Left lung (tissue), 10 donors: ENCODE measurements around the gene ZNF524. TPM values are rescaled to one million over a fixed set of nuclear protein-coding genes. Genes with fewer than 3 reads are reported as not detected.

Experiments used
- ATAC-seq: fragments of 200-7000 bp; cut with Tn5 transposase; one replicate; pipeline ENCODE4 v1.9.1; 2020; ENCODE audit warnings: moderate library complexity
- DNase-seq, 4 donors: peaks; one replicate each; pipeline ENCODE4 v3.0.0-alpha.2; 2013 to 2020
- H3K27ac ChIP-seq, 2 donors: fragments of 200-600 bp; sonication (generic) in 1 of 2; one replicate each; pipeline versions ENCODE4 v1.5.0 to v1.8.0; 2020 to 2021
- H3K27me3 ChIP-seq, 2 donors: fragments of 200-600 bp; sonication (generic) in 1 of 2; one replicate each; pipeline versions ENCODE4 v1.5.0 to v1.8.0; 2020 to 2021
- H3K36me3 ChIP-seq, 2 donors: fragments of 200-600 bp; sonication (generic) in 1 of 2; one replicate each; pipeline versions ENCODE4 v1.5.0 to v1.8.0; 2020 to 2021
- H3K4me1 ChIP-seq, 2 donors: fragments of 200-600 bp; one replicate each; pipeline ENCODE4 v1.8.0; 2021
- H3K4me3 ChIP-seq, 2 donors: fragments of 200-600 bp; sonication (generic) in 1 of 2; one replicate each; pipeline versions ENCODE4 v1.5.0 to v1.8.0; 2020 to 2021; ENCODE audit warnings: mild to moderate bottlenecking in 1 of 2
- H3K9me3 ChIP-seq, 2 donors: fragments of 200-600 bp; sonication (generic) in 1 of 2; one replicate each; pipeline versions ENCODE4 v1.5.0 to v1.8.0; 2020 to 2021
- intact Hi-C, 2 donors: fragments of 100-400 bp; cut with DNase I; formaldehyde crosslinking; loops; one replicate each; pipeline versions ENCODE4 v1.11.2 to v1.14.2; 2022
- polyA plus RNA-seq, 6 donors: library from polyadenylated mRNA; unstranded; fragments of 120-200 nt; gene quantifications; one replicate each; pipeline ENCODE4 v1.2.1, GENCODE V29; 2013; ENCODE audit not compliant: insufficient read length in 6 of 6
- total RNA-seq, 2 donors: library from RNA; stranded (reverse); fragmentation: NEBNext Ultra II Directional; extraction: Animal tissue kit (Norgen Biotek cat#: 25700); gene quantifications; one replicate each; pipeline ENCODE4 v1.2.1, GENCODE V29; 2021
- TF ChIP-seq, protein P1 (sequence below), 2 donors: fragments of 200-600 bp; sonication (generic) in 1 of 2; IDR thresholded peaks; one replicate each; pipeline versions ENCODE4 v1.5.0 to v1.8.0; 2021; ENCODE audit warnings: antibody characterized with exemption in 2 of 2
- donor health status: DM: no; HTN: yes; CAD: no.
- donor health status: DM: no; HTN: no; CAD: no.

ZNF524 gene
- total and polyA plus RNA-seq, 8 donors, result 4.9 to 22.4 (median 7.8) TPM

DNA sequence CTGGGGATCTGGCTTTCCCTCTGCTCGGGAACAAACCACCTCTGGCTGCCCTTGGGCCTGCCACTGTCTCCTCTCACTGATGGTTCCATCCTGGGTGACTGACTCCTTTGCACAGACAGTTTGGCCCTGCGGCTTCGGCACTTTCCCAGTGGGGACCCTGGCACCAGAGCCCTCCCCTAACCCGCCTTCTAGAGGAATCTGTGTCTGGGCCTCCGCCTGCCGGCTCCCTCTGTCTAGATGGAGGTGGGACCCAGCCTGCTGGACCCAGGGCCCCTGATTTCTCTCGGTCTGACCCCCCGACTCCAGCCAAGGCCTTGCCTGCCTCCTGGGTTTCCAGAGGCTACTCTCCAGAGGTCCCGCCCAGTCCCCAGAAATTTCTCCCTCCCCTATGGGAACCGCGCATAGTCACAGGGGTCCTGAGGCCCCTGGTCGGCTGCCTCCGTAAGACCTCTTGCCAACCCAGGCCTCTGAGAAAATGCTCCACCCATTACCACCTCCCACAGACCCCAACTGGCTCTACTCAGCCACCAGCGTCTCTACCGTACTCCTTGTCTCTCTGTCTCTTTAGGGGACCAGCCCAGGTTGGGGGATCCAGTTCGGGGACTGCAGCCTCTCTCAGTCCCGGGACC lies 50.6 kb downstream of the ZNF524 start:
- Histone ChIP-seq H3K9me3 (no peaks in the 10 kb centered on the region), H3K4me3 (no peak overlapping the region), H3K27me3 (no peaks in the 10 kb centered on the region), H3K27ac (no peak overlapping the region), H3K36me3 (peaks cover 0 to 11% of the 10 kb centered on the region in 2 donors), H3K4me1 (peaks cover 16 to 45% of the 10 kb centered on the region in 2 donors)
- intact Hi-C loops, result no loop called here
- TF ChIP-seq, protein P1, sequence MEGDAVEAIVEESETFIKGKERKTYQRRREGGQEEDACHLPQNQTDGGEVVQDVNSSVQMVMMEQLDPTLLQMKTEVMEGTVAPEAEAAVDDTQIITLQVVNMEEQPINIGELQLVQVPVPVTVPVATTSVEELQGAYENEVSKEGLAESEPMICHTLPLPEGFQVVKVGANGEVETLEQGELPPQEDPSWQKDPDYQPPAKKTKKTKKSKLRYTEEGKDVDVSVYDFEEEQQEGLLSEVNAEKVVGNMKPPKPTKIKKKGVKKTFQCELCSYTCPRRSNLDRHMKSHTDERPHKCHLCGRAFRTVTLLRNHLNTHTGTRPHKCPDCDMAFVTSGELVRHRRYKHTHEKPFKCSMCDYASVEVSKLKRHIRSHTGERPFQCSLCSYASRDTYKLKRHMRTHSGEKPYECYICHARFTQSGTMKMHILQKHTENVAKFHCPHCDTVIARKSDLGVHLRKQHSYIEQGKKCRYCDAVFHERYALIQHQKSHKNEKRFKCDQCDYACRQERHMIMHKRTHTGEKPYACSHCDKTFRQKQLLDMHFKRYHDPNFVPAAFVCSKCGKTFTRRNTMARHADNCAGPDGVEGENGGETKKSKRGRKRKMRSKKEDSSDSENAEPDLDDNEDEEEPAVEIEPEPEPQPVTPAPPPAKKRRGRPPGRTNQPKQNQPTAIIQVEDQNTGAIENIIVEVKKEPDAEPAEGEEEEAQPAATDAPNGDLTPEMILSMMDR (IDR thresholded peaks at IDR 0.05), result no peak
- peak in 1 of 4 donors; percentile 69 for DNase-seq
- ATAC-seq, result no peak

DNA sequence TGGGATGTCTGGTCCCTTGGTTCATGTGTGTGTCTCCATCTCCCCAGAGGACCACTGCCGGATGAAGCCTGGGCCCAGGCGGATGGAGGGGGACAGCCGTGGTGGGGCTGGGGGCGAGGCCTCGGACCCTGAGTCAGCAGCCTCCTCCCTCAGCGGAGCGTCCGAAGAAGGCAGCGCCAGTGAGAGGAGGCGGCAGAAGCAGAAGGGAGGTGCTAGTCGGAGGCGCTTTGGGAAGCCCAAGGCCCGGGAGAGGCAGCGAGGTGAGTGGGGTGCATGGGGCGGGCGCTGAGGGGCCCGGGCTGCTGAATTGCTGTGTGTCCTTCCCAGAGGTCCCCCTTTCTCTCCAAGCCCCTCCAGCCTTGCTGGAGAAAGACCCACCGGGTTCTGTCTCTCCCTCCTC lies 51.1 kb downstream of the ZNF524 start:
- Histone ChIP-seq H3K4me3 (no peak overlapping the region), H3K9me3 (no peaks in the 10 kb centered on the region), H3K27ac (no peak overlapping the region), H3K4me1 (peaks cover 21 to 50% of the 10 kb centered on the region in 2 donors), H3K27me3 (no peaks in the 10 kb centered on the region), H3K36me3 (peaks cover 0 to 10% of the 10 kb centered on the region in 2 donors)
- DNase-seq, result peak in 1 of 4 donors; percentile 72
- ATAC-seq, result no peak
- TF ChIP-seq, protein P1 (IDR thresholded peaks at IDR 0.05), result no peak
- intact Hi-C loops, result no loop called here

DNA sequence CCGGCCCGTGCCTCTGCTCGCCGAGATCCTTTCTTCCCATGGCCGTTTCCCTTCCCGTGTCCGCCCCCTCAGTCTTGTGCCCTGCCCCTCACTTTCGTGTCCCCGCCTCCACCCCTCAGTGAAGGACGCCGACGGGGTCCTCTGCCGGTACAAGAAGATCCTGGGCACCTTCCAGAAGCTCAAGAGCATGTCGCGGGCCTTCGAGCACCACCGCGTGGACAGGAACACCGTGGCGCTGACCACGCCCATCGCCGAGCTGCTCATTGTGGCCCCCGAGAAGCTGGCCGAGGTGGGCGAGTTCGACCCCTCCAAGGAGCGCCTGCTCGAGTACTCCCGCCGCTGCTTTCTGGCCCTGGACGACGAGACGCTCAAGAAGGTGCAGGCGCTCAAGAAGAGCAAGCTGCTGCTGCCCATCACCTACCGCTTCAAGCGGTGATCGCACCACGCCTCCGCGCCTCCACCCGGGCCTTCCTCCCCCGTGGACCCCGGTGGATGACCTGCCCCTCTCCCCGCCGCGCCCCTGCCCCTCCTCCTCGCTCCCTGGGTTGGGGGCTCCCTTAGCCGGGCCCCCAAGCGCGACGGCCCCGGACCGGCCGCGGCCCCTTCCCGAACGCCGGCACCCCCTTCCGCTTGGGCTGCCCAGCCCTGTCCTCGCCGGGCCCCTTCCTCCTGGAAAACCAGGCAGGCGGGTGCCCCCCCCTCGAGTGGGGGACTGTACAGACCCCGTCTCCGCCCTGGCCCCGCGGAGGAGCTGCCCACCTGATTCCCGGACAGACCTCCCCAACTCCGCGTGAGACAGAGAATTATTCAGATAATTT lies 52.4 kb downstream of the ZNF524 start:
- Histone ChIP-seq H3K9me3 (no peaks in the 10 kb centered on the region), H3K4me1 (peaks cover 28 to 53% of the 10 kb centered on the region in 2 donors), H3K36me3 (peaks cover 0 to 10% of the 10 kb centered on the region in 2 donors), H3K27me3 (no peaks in the 10 kb centered on the region), H3K27ac (no peak overlapping the region), H3K4me3 (peak overlapping the region in 1 of 2 donors; percentile 97)
- TF ChIP-seq, protein P1 (IDR thresholded peaks at IDR 0.05), result no peak
- ATAC-seq, result no peak
- intact Hi-C loops, result no loop called here
- peak in 1 of 4 donors; percentile 85 for DNase-seq

Other genes starting within 250 kb of the ZNF524 start
- under 1 TPM in 1 of 2 donors, not detected in 1; 0.24 TPM for gene COX6B2, start 245.6 kb upstream of the ZNF524 start, total RNA-seq
- gene COX6B2, start 245.6 kb upstream of the ZNF524 start, polyA plus RNA-seq, result under 1 TPM; 0.20 to 0.75 (median 0.59) TPM
- not detected for gene GARIN5B, start 237.0 kb upstream of the ZNF524 start, total RNA-seq
- gene GARIN5B, start 237.0 kb upstream of the ZNF524 start, polyA plus RNA-seq, result under 1 TPM in 2 of 6 donors, not detected in 4; 0.04 to 0.06 TPM
- under 1 TPM; 0.10 to 0.44 TPM for gene IL11, start 229.8 kb upstream of the ZNF524 start, total RNA-seq
- under 1 TPM; 0.16 to 0.90 (median 0.43) TPM for gene IL11, start 229.8 kb upstream of the ZNF524 start, polyA plus RNA-seq
- gene TMEM190, start 223.5 kb upstream of the ZNF524 start, total RNA-seq, result 1 to 10 TPM in 1 of 2 donors, not detected in 1; 9.3 TPM
- 10 to 100 TPM in 1 of 6 donors, 1 to 10 TPM in 5; 1.2 to 15.6 (median 4.5) TPM for gene TMEM190, start 223.5 kb upstream of the ZNF524 start, polyA plus RNA-seq
- gene TMEM238, start 216.0 kb upstream of the ZNF524 start, total RNA-seq, result 10 to 100 TPM; 25.3 to 33.9 TPM
- 1 to 10 TPM in 2 of 6 donors, under 1 TPM in 4; 0.48 to 1.9 (median 0.67) TPM for gene TMEM238, start 216.0 kb upstream of the ZNF524 start, polyA plus RNA-seq
- gene RPL28, start 214.4 kb upstream of the ZNF524 start, total RNA-seq, result 1,000 to 10,000 TPM; 1,601 to 1,774 TPM
- 1,000 to 10,000 TPM; 1,216 to 1,673 (median 1,335) TPM for gene RPL28, start 214.4 kb upstream of the ZNF524 start, polyA plus RNA-seq
- gene UBE2S, start 192.5 kb upstream of the ZNF524 start, total RNA-seq, result 10 to 100 TPM; 26.5 to 39.1 TPM
- 10 to 100 TPM; 27.4 to 71.2 (median 35.7) TPM for gene UBE2S, start 192.5 kb upstream of the ZNF524 start, polyA plus RNA-seq
- not detected for gene SHISA7, start 157.0 kb upstream of the ZNF524 start, total RNA-seq
- under 1 TPM; 0.11 to 0.23 (median 0.20) TPM for gene SHISA7, start 157.0 kb upstream of the ZNF524 start, polyA plus RNA-seq
- 10 to 100 TPM; 36.2 to 49.4 TPM for gene ISOC2, start 138.6 kb upstream of the ZNF524 start, total RNA-seq
- gene ISOC2, start 138.6 kb upstream of the ZNF524 start, polyA plus RNA-seq, result 10 to 100 TPM; 23.8 to 38.3 (median 29.6) TPM
- not detected for gene C19orf85, start 135.5 kb upstream of the ZNF524 start, total RNA-seq
- gene C19orf85, start 135.5 kb upstream of the ZNF524 start, polyA plus RNA-seq, result not detected
- 1 to 10 TPM; 8.7 to 9.5 TPM for gene ZNF628, start 123.7 kb upstream of the ZNF524 start, total RNA-seq
- gene ZNF628, start 123.7 kb upstream of the ZNF524 start, polyA plus RNA-seq, result 1 to 10 TPM; 1.6 to 5.4 (median 2.8) TPM
- gene NAT14, start 115.1 kb upstream of the ZNF524 start, total RNA-seq, result 10 to 100 TPM; 22.9 to 37.2 TPM
- 10 to 100 TPM; 34.7 to 46.6 (median 41.3) TPM for gene NAT14, start 115.1 kb upstream of the ZNF524 start, polyA plus RNA-seq
- 10 to 100 TPM in 1 of 2 donors, 1 to 10 TPM in 1; 5.3 to 45.9 TPM for gene SSC5D, start 111.9 kb upstream of the ZNF524 start, total RNA-seq
- 10 to 100 TPM in 1 of 6 donors, 1 to 10 TPM in 5; 4.1 to 12.7 (median 8.0) TPM for gene SSC5D, start 111.9 kb upstream of the ZNF524 start, polyA plus RNA-seq
- gene SBK2, start 63.2 kb upstream of the ZNF524 start, total RNA-seq, result not detected
- gene SBK2, start 63.2 kb upstream of the ZNF524 start, polyA plus RNA-seq, result under 1 TPM in 1 of 6 donors, not detected in 5; 0.20 TPM
- gene SBK3, start 54.7 kb upstream of the ZNF524 start, total RNA-seq, result under 1 TPM; 0.26 to 0.50 TPM
- gene SBK3, start 54.7 kb upstream of the ZNF524 start, polyA plus RNA-seq, result 1 to 10 TPM in 2 of 6 donors, under 1 TPM in 4; 0.46 to 1.7 (median 0.69) TPM
- gene ZNF579, start 19.4 kb upstream of the ZNF524 start, total RNA-seq, result 10 to 100 TPM; 12.8 to 14.7 TPM
- 10 to 100 TPM; 10.7 to 13.9 (median 12.5) TPM for gene ZNF579, start 19.4 kb upstream of the ZNF524 start, polyA plus RNA-seq
- 10 to 100 TPM; 11.0 to 14.4 TPM for gene FIZ1, start 771 bp upstream of the ZNF524 start, total RNA-seq
- gene FIZ1, start 771 bp upstream of the ZNF524 start, polyA plus RNA-seq, result 10 to 100 TPM; 16.7 to 22.6 (median 19.6) TPM
- gene ZNF865, start 5.4 kb downstream of the ZNF524 start, total RNA-seq, result 10 to 100 TPM; 13.7 to 16.1 TPM
- 10 to 100 TPM in 2 of 6 donors, 1 to 10 TPM in 4; 5.9 to 12.2 (median 8.4) TPM for gene ZNF865, start 5.4 kb downstream of the ZNF524 start, polyA plus RNA-seq
- 1 to 10 TPM; 6.0 to 8.0 TPM for gene ZNF784, start 24.3 kb downstream of the ZNF524 start, total RNA-seq
- 10 to 100 TPM in 1 of 6 donors, 1 to 10 TPM in 5; 8.3 to 11.6 (median 8.9) TPM for gene ZNF784, start 24.3 kb downstream of the ZNF524 start, polyA plus RNA-seq
- 10 to 100 TPM; 33.8 to 34.7 TPM for gene ZNF580, start 40.7 kb downstream of the ZNF524 start, total RNA-seq
- gene ZNF580, start 40.7 kb downstream of the ZNF524 start, polyA plus RNA-seq, result 10 to 100 TPM; 35.8 to 49.5 (median 44.2) TPM
- gene ZNF581, start 43.4 kb downstream of the ZNF524 start, total RNA-seq, result 10 to 100 TPM; 14.5 to 19.5 TPM
- 10 to 100 TPM; 24.2 to 32.3 (median 28.8) TPM for gene ZNF581, start 43.4 kb downstream of the ZNF524 start, polyA plus RNA-seq
- 10 to 100 TPM in 1 of 2 donors, 1 to 10 TPM in 1; 9.7 to 15.1 TPM for gene CCDC106, start 47.9 kb downstream of the ZNF524 start, total RNA-seq
- 10 to 100 TPM; 11.0 to 16.8 (median 14.7) TPM for gene CCDC106, start 47.9 kb downstream of the ZNF524 start, polyA plus RNA-seq
- gene U2AF2, start 54.7 kb downstream of the ZNF524 start, total RNA-seq, result 100 to 1,000 TPM; 123 to 145 TPM
- 100 to 1,000 TPM; 160 to 213 (median 176) TPM for gene U2AF2, start 54.7 kb downstream of the ZNF524 start, polyA plus RNA-seq
- 100 to 1,000 TPM; 114 to 120 TPM for gene EPN1, start 74.9 kb downstream of the ZNF524 start, total RNA-seq
- 100 to 1,000 TPM in 1 of 6 donors, 10 to 100 TPM in 5; 67.7 to 104 (median 88.6) TPM for gene EPN1, start 74.9 kb downstream of the ZNF524 start, polyA plus RNA-seq
- not detected for gene NLRP9, start 138.1 kb downstream of the ZNF524 start, total RNA-seq
- gene NLRP9, start 138.1 kb downstream of the ZNF524 start, polyA plus RNA-seq, result under 1 TPM in 1 of 6 donors, not detected in 5; 0.08 TPM
- not detected for gene RFPL4A, start 158.8 kb downstream of the ZNF524 start, total RNA-seq
- under 1 TPM in 1 of 6 donors, not detected in 5; 0.34 TPM for gene RFPL4A, start 158.8 kb downstream of the ZNF524 start, polyA plus RNA-seq
- not detected for gene RFPL4AL1, start 168.8 kb downstream of the ZNF524 start, total RNA-seq
- under 1 TPM in 2 of 6 donors, not detected in 4; 0.18 to 0.19 TPM for gene RFPL4AL1, start 168.8 kb downstream of the ZNF524 start, polyA plus RNA-seq
- not detected for gene NLRP11, start 231.7 kb downstream of the ZNF524 start, total RNA-seq
- under 1 TPM in 2 of 6 donors, not detected in 4; 0.04 TPM for gene NLRP11, start 231.7 kb downstream of the ZNF524 start, polyA plus RNA-seq
- gene NLRP4, start 236.3 kb downstream of the ZNF524 start, total RNA-seq, result not detected
- not detected for gene NLRP4, start 236.3 kb downstream of the ZNF524 start, polyA plus RNA-seq